CD4-positive, alpha-beta T cell treated with Interleukin-1 beta for 1 hour (primary cell): ENCODE results near the gene PCDH19.
"Not testable (repeated sequence)": the region's sequence is repeated elsewhere in the genome, so short reads cannot be mapped to it uniquely, and the experiment has no call there.

ENCODE experiments used
- DNase-seq, 2 donors: peaks; one replicate each; pipeline ENCODE4 v3.0.0-alpha.2; 2020 to 2022

The PCDH19 gene

GRCh38 chrX:100409610-100410590, at the start of gene PCDH19:
Gene PCDH19, minus strand, starts transcription at chrX:100410273. Its CDS starts 1,676 bp downstream, at chrX:100408597.
- peak in 1 of 2 donors; percentile 23 for DNase-seq

- no peak for DNase-seq
Measured at GRCh38 chrX:100449696-100450608, 39.9 kb upstream of the PCDH19 start.

- no peak for DNase-seq
Measured at GRCh38 chrX:100447655-100448397, 37.8 kb upstream of the PCDH19 start.

- no peak for DNase-seq
Measured at GRCh38 chrX:100445593-100445992, 35.5 kb upstream of the PCDH19 start.

GRCh38 chrX:100441321-100441720, 31.2 kb upstream of the PCDH19 start:
- DNase-seq: not testable (repeated sequence)

- no peak for DNase-seq
Measured at GRCh38 chrX:100440006-100440405, 29.9 kb upstream of the PCDH19 start.

GRCh38 chrX:100435726-100436125, 25.7 kb upstream of the PCDH19 start:
- no peak for DNase-seq

GRCh38 chrX:100424012-100424411, 13.9 kb upstream of the PCDH19 start:
- DNase-seq: no peak

- DNase-seq: no peak
Measured at GRCh38 chrX:100418556-100418955, 8.5 kb upstream of the PCDH19 start.

GRCh38 chrX:100417681-100418080, 7.6 kb upstream of the PCDH19 start:
- no peak for DNase-seq

- DNase-seq: peak in 1 of 2 donors; percentile 21
Measured at GRCh38 chrX:100413229-100413628, 3.2 kb upstream of the PCDH19 start.

GRCh38 chrX:100411802-100412715, 2.0 kb upstream of the PCDH19 start:
- no peak for DNase-seq

- DNase-seq: no peak
Measured at GRCh38 chrX:100410901-100411801, 1.1 kb upstream of the PCDH19 start.

- no peak for DNase-seq
Measured at GRCh38 chrX:100408713-100409609, 1.1 kb downstream of the PCDH19 start.

GRCh38 chrX:100407784-100408712, 2.0 kb downstream of the PCDH19 start:
- no peak for DNase-seq

GRCh38 chrX:100407147-100407783, 2.8 kb downstream of the PCDH19 start:
- DNase-seq: no peak

GRCh38 chrX:100405424-100405823, 4.6 kb downstream of the PCDH19 start:
- DNase-seq: no peak

- DNase-seq: no peak
Measured at GRCh38 chrX:100404851-100405250, 5.2 kb downstream of the PCDH19 start.
